C4-2B (cell line): ENCODE results near the gene LPCAT2.

Experiments used
- H3K27ac ChIP-seq: fragments of 450-650 bp; 2 replicates; pipeline ENCODE4 v1.5.1; 2017
- ZFX ChIP-seq: fragments of 450-650 bp; IDR thresholded peaks from 2 replicates; pipeline ENCODE4 v1.6.1; 2017
- TF ChIP-seq, protein P1 (sequence below): fragments of 450-650 bp; conservative IDR thresholded peaks from 2 replicates; pipeline ENCODE4 v1.5.1; 2017; ENCODE audit warnings: mild to moderate bottlenecking

Gene LPCAT2

DNA sequence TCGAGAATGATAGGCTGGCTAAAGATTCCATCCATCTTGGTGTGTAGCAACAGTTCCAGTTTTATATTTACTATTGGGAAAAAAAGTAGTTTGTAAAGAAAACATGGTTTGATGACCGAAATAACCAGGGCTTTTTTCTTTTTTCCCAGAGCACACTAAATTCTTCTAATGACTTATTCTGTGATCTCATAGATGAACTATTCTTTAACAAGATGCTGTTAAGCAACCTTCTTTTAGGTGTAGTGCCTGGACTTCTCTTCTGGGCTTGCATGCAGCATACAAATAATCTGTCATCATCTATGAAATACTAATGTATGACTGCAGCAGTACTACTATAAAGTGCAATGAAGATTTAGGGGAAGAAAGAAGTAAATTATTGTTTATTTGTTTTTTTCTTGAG is 46.6 kb downstream of the LPCAT2 start:
- no peak for TF ChIP-seq ZFX
- TF ChIP-seq, protein P1, sequence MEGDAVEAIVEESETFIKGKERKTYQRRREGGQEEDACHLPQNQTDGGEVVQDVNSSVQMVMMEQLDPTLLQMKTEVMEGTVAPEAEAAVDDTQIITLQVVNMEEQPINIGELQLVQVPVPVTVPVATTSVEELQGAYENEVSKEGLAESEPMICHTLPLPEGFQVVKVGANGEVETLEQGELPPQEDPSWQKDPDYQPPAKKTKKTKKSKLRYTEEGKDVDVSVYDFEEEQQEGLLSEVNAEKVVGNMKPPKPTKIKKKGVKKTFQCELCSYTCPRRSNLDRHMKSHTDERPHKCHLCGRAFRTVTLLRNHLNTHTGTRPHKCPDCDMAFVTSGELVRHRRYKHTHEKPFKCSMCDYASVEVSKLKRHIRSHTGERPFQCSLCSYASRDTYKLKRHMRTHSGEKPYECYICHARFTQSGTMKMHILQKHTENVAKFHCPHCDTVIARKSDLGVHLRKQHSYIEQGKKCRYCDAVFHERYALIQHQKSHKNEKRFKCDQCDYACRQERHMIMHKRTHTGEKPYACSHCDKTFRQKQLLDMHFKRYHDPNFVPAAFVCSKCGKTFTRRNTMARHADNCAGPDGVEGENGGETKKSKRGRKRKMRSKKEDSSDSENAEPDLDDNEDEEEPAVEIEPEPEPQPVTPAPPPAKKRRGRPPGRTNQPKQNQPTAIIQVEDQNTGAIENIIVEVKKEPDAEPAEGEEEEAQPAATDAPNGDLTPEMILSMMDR, result no peak
- H3K27ac ChIP-seq, result no peak overlapping the region

GRCh38 chr16:55557186-55557585 is 48.3 kb downstream of the LPCAT2 start:
- no peak overlapping the region for H3K27ac ChIP-seq
- TF ChIP-seq, protein P1, result no peak
- TF ChIP-seq ZFX, result no peak

DNA sequence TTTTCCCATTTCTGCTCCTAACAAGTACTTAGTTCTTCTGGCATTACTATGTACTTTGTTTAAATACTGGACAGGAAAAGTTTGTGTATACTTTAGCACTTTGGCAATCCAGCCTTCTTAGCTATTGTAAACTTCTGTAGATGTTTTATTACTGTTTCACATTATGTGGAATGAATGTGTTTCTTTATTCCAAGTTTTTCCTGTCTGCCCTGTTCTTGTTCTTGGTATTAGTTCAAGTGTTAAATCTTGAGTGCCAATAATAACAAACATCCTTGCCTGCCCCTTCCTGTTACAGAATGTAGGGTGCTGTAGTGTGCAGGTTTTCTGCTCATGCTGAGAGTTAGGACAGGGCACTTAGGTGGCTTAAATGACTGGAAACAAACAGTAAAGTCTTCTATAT is 50.4 kb downstream of the LPCAT2 start:
- no peak overlapping the region for H3K27ac ChIP-seq
- TF ChIP-seq ZFX, result no peak

- TF ChIP-seq, protein P1, result no peak
- no peak for TF ChIP-seq ZFX
- H3K27ac ChIP-seq, result no peak overlapping the region
Observed at GRCh38 chr16:55559933-55560516, 51.2 kb downstream of the LPCAT2 start.

- TF ChIP-seq, protein P1, result no peak
- TF ChIP-seq ZFX, result no peak
- H3K27ac ChIP-seq, result no peak overlapping the region
Observed at GRCh38 chr16:55561319-55561848, 52.5 kb downstream of the LPCAT2 start.

DNA sequence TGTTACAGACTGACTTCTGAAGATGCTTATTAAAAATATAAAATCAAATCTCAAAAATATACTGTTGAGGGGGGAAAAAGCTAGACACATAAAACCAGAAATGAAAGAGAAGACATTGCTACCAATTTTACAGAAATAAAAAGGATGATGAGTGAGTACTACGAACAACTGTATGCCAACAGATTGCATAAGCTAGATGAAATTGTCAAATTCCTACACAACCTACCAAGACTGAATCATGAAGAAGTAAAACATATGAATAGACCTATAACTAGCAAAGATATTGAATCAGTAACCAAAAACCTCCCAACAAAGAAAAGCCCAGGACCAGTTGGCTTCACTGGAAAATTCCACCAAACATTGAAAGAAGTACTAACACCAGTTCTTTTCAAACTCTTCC is 54.1 kb downstream of the LPCAT2 start:
- TF ChIP-seq ZFX, result no peak
- TF ChIP-seq, protein P1, result no peak
- no peak overlapping the region for H3K27ac ChIP-seq

DNA sequence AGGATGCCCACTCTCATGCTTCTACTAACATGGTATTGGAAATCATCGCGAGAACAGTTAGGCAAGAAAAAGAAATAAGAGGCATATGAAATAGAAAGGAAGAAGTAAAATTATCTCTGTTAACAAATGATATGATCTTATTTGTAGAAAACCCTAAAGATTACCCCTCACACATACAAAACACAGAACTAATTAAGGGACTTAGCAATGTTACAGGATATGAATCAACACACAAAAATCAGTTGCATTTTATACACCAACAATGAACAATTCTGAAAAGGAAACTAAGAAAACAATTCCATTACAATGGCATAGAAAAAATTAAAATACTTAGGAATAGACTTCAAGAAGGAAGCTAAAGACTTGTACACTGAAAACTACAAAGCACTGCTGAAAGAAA is 54.9 kb downstream of the LPCAT2 start:
- TF ChIP-seq, protein P1, result no peak
- TF ChIP-seq ZFX, result no peak
- no peak overlapping the region for H3K27ac ChIP-seq

DNA sequence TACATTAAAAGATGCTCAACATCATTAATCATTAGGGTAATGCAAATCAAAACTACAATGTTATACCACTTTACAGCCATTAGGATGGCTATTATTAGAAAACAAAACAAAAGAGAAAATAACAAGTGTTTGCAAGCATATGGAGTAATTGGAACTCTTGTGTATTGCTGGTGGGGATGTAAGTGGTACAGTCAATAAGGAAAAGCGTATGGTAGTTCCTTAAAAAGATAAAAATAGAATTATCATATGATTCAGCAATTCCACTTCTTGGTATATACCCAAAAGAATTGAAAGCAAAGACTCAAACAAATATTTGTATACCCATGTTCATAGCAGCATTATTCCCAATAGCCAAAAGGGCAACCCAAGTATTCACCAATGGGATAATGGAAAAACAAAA is 56.2 kb downstream of the LPCAT2 start:
- TF ChIP-seq, protein P1, result no peak
- no peak for TF ChIP-seq ZFX
- no peak overlapping the region for H3K27ac ChIP-seq
